Stimulated activated CD8-positive, alpha-beta memory T cell treated with anti-CD3 and anti-CD28 coated beads, Interleukin-12 subunit alpha, Interleukin-12 subunit beta, amount 100 ng/mL, for 24 hours (primary cell): ENCODE results near the gene CACNA2D3.

Experiments used
- DNase-seq: peaks from one replicate; pipeline ENCODE4 v3.0.0-alpha.2; 2020; ENCODE audit errors: extremely low read depth

The CACNA2D3 gene

GRCh38 chr3:54530944-54531343 lies 408.6 kb downstream of the CACNA2D3 start:
- DNase-seq = no peak

GRCh38 chr3:54531741-54532140 lies 409.4 kb downstream of the CACNA2D3 start:
- DNase-seq = no peak

DNA sequence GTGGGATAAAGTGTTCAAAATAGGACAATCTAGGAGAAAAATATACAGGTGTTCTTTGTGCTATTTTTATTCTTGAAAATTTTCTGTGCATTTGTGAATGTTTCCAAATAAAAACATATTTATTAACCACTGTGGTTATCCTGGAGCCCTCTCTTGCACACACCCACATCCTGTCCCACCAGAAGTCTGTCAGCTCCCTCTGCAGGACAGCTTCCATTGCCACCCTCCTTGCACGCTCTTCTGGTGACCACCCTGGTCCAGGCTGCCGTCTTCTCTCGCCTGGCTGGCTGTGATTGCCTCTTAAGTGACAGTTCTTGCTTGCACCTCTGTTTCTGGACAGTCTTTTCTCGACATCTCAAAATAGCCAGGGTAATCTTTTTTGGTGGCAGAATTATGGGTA lies 411.5 kb downstream of the CACNA2D3 start:
- no peak for DNase-seq

- no peak for DNase-seq
These were observed 413.3 kb downstream of the CACNA2D3 start for GRCh38 chr3:54535619-54536018.

GRCh38 chr3:54536450-54536849 lies 414.1 kb downstream of the CACNA2D3 start:
- DNase-seq = no peak

DNA sequence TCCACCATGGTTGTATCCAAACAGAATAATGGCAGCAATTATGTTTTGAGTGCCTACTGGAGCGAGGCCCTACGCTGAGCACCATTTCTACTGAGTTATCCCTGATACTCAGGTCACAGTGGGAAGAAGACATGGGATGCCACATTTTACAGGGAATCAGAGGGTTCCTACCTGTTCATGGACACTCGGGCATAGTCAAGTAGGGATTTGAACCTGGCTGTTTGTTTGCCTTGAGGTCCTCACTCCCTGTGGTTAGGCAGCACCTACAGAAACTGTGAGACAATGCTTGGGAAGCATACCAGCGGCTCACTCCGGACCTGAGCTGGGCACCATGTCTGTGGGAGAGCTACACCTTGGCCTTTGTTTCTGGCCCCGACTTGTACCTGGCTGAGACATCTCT lies 415.2 kb downstream of the CACNA2D3 start:
- DNase-seq = no peak

GRCh38 chr3:54538346-54538745 lies 416.0 kb downstream of the CACNA2D3 start:
- DNase-seq = no peak

GRCh38 chr3:54541369-54541768 lies 419.0 kb downstream of the CACNA2D3 start:
- no peak for DNase-seq

- no peak for DNase-seq
These were observed 421.1 kb downstream of the CACNA2D3 start for GRCh38 chr3:54543446-54543845.

GRCh38 chr3:54547051-54547450 lies 424.7 kb downstream of the CACNA2D3 start:
- no peak for DNase-seq

- no peak for DNase-seq
These were observed 425.5 kb downstream of the CACNA2D3 start for GRCh38 chr3:54547846-54548245.

GRCh38 chr3:54549607-54550220 lies 427.4 kb downstream of the CACNA2D3 start:
- DNase-seq = no peak

GRCh38 chr3:54550221-54550977 lies 428.0 kb downstream of the CACNA2D3 start:
- DNase-seq = no peak

DNA sequence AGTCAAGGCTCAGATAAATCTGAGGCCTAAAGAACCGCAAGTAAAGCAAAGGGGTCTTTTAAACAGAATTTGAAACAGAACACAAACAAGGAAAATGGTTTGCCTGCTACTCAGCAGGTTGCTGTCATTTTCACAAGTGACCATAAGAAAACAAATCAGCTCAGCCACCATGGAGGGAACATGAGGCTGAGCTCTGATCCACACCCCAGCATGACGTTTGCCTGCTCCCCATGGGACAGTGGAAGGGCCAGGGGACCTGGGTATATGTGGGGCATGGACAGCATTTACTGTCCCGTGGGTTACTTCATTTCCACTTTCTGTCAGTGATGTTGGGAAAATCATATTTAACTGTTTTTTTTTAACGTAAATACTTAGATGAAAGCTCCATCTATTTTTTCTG lies 434.3 kb downstream of the CACNA2D3 start:
- DNase-seq = no peak

GRCh38 chr3:54557538-54558428 lies 435.4 kb downstream of the CACNA2D3 start:
- DNase-seq = no peak

DNA sequence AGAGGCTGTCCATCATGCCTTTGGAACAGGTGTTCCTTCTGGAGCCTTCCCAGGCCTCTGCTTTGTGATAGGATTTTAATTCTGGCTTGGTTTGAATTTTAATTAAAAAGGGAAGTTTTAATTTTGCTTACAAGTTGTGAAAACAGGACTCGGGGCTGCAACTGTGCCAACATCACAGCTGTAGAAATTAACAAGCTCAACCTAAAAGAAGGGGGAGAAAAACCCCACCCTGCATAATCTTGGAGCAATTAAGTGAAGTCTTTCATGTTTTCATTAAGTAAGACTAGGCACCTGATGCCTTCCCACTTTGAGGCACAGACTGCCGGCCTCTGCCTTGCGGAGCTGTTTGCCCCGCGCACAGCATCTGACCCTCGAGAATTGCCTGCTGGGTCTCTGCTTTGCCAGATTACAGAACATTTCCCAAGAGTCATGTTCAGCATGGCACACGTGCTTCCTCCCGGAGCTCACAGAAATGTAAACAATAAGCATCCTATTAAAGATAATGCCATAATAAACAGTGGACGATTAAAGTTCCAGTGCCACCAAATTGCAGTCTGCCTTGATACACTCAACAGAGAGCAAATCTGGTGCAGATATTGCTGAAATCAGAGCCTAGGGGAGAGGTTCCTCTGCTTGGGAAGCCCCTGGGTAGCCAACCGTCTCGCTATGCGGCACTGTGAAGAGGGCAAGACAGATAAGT lies 441.3 kb downstream of the CACNA2D3 start:
- DNase-seq = no peak

GRCh38 chr3:54564374-54564925 lies 442.1 kb downstream of the CACNA2D3 start:
- no peak for DNase-seq

DNA sequence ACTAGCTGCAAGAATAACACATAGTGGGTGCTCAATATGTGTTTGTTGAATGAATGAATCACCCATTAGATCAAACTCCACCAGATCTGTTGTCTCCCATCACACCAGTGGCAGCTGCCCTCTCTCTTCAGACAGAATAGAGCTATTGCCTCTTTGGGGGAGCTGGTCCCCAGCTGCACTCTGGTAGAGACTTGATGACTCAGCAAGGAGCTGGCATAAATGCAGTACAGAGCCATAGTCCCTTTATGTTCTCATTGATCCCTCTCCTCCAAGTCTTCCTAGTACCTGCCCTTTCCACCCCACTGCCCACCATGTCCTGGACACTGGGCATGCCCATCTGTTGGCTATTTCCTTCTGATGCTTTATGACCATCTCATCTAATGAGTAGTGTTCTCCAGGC lies 443.6 kb downstream of the CACNA2D3 start:
- no peak for DNase-seq

- no peak for DNase-seq
These were observed 445.6 kb downstream of the CACNA2D3 start for GRCh38 chr3:54567949-54568348.

GRCh38 chr3:54570008-54570407 lies 447.7 kb downstream of the CACNA2D3 start:
- no peak for DNase-seq

DNA sequence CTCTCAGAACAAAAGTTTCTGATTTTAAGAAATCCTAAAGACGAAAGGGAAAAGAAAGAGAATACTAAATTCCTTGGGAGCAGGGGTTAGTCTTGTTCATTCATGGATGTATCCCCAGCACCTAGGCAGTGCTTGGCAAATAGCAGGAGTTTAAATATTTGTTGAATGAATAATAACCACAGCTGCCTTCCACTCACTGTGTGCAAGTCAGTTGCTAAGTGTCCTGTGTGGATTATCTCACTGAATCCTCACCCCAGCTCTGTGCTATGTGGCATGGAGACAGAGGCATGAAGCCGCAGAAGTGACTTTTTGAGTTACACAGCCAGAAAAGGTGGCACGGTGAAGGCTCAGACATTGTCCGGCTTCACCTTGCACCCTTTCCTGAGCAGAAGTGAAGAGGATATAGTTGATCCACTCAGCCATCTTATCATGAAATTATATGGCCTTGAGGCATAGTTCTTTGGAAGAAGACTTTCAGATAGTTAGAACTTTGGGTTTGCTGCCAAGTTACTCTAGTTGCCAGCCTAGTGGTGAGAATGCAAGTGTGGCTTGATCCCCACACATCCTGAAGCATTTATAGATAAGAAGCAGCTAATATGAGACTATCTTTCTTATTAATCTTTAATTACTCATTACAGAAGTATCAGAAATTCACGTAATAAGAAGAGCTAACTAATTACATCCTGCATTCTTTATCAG lies 450.0 kb downstream of the CACNA2D3 start:
- DNase-seq = no peak
